Choroid plexus epithelial cell (primary cell): ENCODE measurements around the gene CTNNA3.

Source experiments
- DNase-seq: peaks from one replicate; pipeline ENCODE4 v3.0.0-alpha.2; 2010; ENCODE audit warnings: low read depth
- H3K4me3 ChIP-seq: 2 replicates; pipeline ENCODE4 v1.5.1; 2011; ENCODE audit warnings: low read depth, mild to moderate bottlenecking, control low read depth, low read length, moderate library complexity
- CTCF ChIP-seq: conservative IDR thresholded peaks from 2 replicates; pipeline ENCODE4 v1.5.1; 2011; ENCODE audit warnings: low read depth, mild to moderate bottlenecking, control low read depth, inconsistent platforms, low read length, moderate library complexity

CTNNA3 gene

GRCh38 chr10:67670401-67670800, 25.6 kb downstream of the CTNNA3 start:
- no peak for DNase-seq
- no peak overlapping the region for H3K4me3 ChIP-seq
- TF ChIP-seq CTCF, result no peak

- TF ChIP-seq CTCF, result no peak
- peak; percentile 5 for DNase-seq
- no peak overlapping the region for H3K4me3 ChIP-seq
Measured at GRCh38 chr10:67669978-67670377, 26.0 kb downstream of the CTNNA3 start.

- no peak overlapping the region for H3K4me3 ChIP-seq
- no peak for TF ChIP-seq CTCF
- peak; percentile 26 for DNase-seq
Measured at GRCh38 chr10:67668448-67668847, 27.5 kb downstream of the CTNNA3 start.

- no peak for TF ChIP-seq CTCF
Measured at GRCh38 chr10:67667035-67667425, 29.0 kb downstream of the CTNNA3 start.

GRCh38 chr10:67666416-67667034, 29.5 kb downstream of the CTNNA3 start:
- DNase-seq, result peak; percentile 56
- peak; percentile 52 for TF ChIP-seq CTCF
- no peak overlapping the region for H3K4me3 ChIP-seq

More at GRCh38 chr10:67667035-67667425, 29.0 kb downstream of the CTNNA3 start:
- DNase-seq, result no peak
- no peak overlapping the region for H3K4me3 ChIP-seq

GRCh38 chr10:67665491-67665890, 30.5 kb downstream of the CTNNA3 start:
- H3K4me3 ChIP-seq, result no peak overlapping the region
- DNase-seq, result no peak
- TF ChIP-seq CTCF, result no peak

GRCh38 chr10:67664942-67665341, 31.1 kb downstream of the CTNNA3 start:
- no peak overlapping the region for H3K4me3 ChIP-seq
- DNase-seq, result peak; percentile 8
- TF ChIP-seq CTCF, result no peak
